GM23338 (cell line): Measurements from ENCODE around the gene CELF4. TPM values are rescaled to one million over a fixed set of nuclear protein-coding genes. Genes with fewer than 3 reads are reported as not detected.

ENCODE experiments used
- ATAC-seq: fragments of 200-7000 bp; cut with Tn5 transposase; 3 replicates; pipeline ENCODE4 v1.9.1; 2020
- DNase-seq: peaks from one replicate; pipeline ENCODE4 v3.0.0-alpha.2; 2015; ENCODE audit warnings: low spot score
- H2AFZ ChIP-seq: fragments of 200-600 bp; sonication (generic); 2 replicates; pipeline ENCODE4 v1.8.0; 2016; ENCODE audit warnings: antibody characterized with exemption, mild to moderate bottlenecking, moderate library complexity
- H3F3A ChIP-seq: fragments of 200-600 bp; sonication (generic); replicated peaks from 2 replicates; pipeline ENCODE4 v1.8.0; 2017; ENCODE audit warnings: antibody characterized with exemption, mixed run types, low read depth
- H3K27ac ChIP-seq: fragments of 200-600 bp; sonication (generic); 2 replicates; pipeline ENCODE4 v1.6.1; 2016; ENCODE audit warnings: low read depth
- H3K27me3 ChIP-seq: fragments of 200-600 bp; sonication (generic); 2 replicates; pipeline ENCODE4 v1.8.0; 2016; ENCODE audit warnings: mild to moderate bottlenecking, mixed run types, moderate library complexity; ENCODE audit not compliant: insufficient read depth
- H3K36me3 ChIP-seq: fragments of 200-600 bp; sonication (generic); 2 replicates; pipeline ENCODE4 v1.8.0; 2016; ENCODE audit warnings: mild to moderate bottlenecking; ENCODE audit not compliant: insufficient read depth
- H3K4me1 ChIP-seq: fragments of 200-600 bp; sonication (generic); 2 replicates; pipeline ENCODE4 v1.8.0; 2016; ENCODE audit warnings: mild to moderate bottlenecking, moderate library complexity; ENCODE audit not compliant: insufficient read depth
- H3K4me2 ChIP-seq: fragments of 200-600 bp; sonication (generic); 2 replicates; pipeline ENCODE4 v1.7.1; 2017; ENCODE audit warnings: mixed run types
- H3K4me3 ChIP-seq: fragments of 200-600 bp; sonication (generic); 2 replicates; pipeline ENCODE4 v1.6.1; 2016; ENCODE audit warnings: mixed run types
- H3K79me2 ChIP-seq: fragments of 200-600 bp; sonication (generic); replicated peaks from 2 replicates; pipeline ENCODE4 v1.8.0; 2017; ENCODE audit warnings: mild to moderate bottlenecking; ENCODE audit not compliant: insufficient read depth
- H3K9me2 ChIP-seq: fragments of 200-600 bp; sonication (generic); 2 replicates; pipeline ENCODE4 v1.8.0; 2017; ENCODE audit not compliant: insufficient read depth
- H4K20me1 ChIP-seq: fragments of 200-600 bp; sonication (generic); replicated peaks from 2 replicates; pipeline ENCODE4 v1.8.0; 2017; ENCODE audit warnings: mild to moderate bottlenecking; ENCODE audit not compliant: insufficient read depth
- H3K27ac Mint-ChIP-seq: 2 replicates; pipeline ENCODE4 v1.8.0; 2020; ENCODE audit warnings: inconsistent platforms, mild to moderate bottlenecking, moderate library complexity, mixed read lengths
- H3K27me3 Mint-ChIP-seq: 3 replicates; pipeline ENCODE4 v1.8.0; 2022; ENCODE audit warnings: low read depth, mild to moderate bottlenecking, moderate library complexity, mixed read lengths, inconsistent platforms; ENCODE audit not compliant: insufficient read depth, poor library complexity
- H3K36me3 Mint-ChIP-seq: 3 replicates; pipeline ENCODE4 v1.8.0; 2021; ENCODE audit warnings: low read depth, mild to moderate bottlenecking, inconsistent platforms, moderate library complexity, mixed read lengths
- H3K4me1 Mint-ChIP-seq: 3 replicates; pipeline ENCODE4 v1.8.0; 2020; ENCODE audit warnings: mild to moderate bottlenecking, inconsistent platforms, mixed read lengths
- H3K4me3 Mint-ChIP-seq: 3 replicates; pipeline ENCODE4 v1.8.0; 2021; ENCODE audit warnings: moderate library complexity, mild to moderate bottlenecking, inconsistent platforms, mixed read lengths
- H3K9me3 Mint-ChIP-seq: 3 replicates; pipeline ENCODE4 v1.8.0; 2020; ENCODE audit warnings: moderate library complexity, mild to moderate bottlenecking, inconsistent platforms, mixed read lengths
- CREB1 ChIP-seq: fragments of 250-450 bp; sonication (Bioruptor Pico); IDR thresholded peaks from 2 replicates; pipeline ENCODE4 v1.5.0; 2020; ENCODE audit warnings: low read depth, mild to moderate bottlenecking, moderate library complexity
- CTCF ChIP-seq, 2 experiments: fragments of 200-600 bp in 1 of 2; sonication (generic) in 1 of 2; conservative IDR thresholded peaks; 2 replicates each; pipeline versions ENCODE4 v1.5.1 to v1.6.1; 2016 to 2017; ENCODE audit warnings: antibody characterized with exemption in 2 of 2, low read depth in 2 of 2, mild to moderate bottlenecking in 2 of 2, moderate library complexity in 1 of 2
- ETS1 ChIP-seq: IDR thresholded peaks from 2 replicates; pipeline ENCODE4 v1.6.1; 2016; ENCODE audit warnings: antibody characterized with exemption
- EZH2 ChIP-seq: fragments of 200-600 bp; sonication (generic); IDR thresholded peaks from one replicate; pipeline ENCODE4 v1.8.0; 2017; ENCODE audit warnings: antibody characterized with exemption, mild to moderate bottlenecking, low read depth; ENCODE audit not compliant: unreplicated experiment
- EZH2phosphoT487 ChIP-seq: fragments of 200-600 bp; sonication (generic); IDR thresholded peaks from one replicate; pipeline ENCODE4 v1.8.1; 2018; ENCODE audit warnings: antibody characterized with exemption; ENCODE audit not compliant: unreplicated experiment
- JUNB ChIP-seq: IDR thresholded peaks from one replicate; pipeline ENCODE4 v1.6.1; 2016; ENCODE audit warnings: antibody characterized with exemption; ENCODE audit not compliant: unreplicated experiment
- NANOG ChIP-seq: IDR thresholded peaks from 2 replicates; pipeline ENCODE4 v1.6.1; 2016; ENCODE audit warnings: antibody characterized with exemption, borderline replicate concordance
- POLR2AphosphoS5 ChIP-seq: IDR thresholded peaks from 2 replicates; pipeline ENCODE4 v1.6.1; 2016; ENCODE audit warnings: antibody characterized with exemption, low read depth
- REST ChIP-seq: IDR thresholded peaks from one replicate; pipeline ENCODE4 v1.6.1; 2018; ENCODE audit warnings: antibody characterized with exemption; ENCODE audit not compliant: unreplicated experiment
- STAT1 ChIP-seq: IDR thresholded peaks from one replicate; pipeline ENCODE4 v1.6.1; 2016; ENCODE audit warnings: antibody characterized with exemption; ENCODE audit not compliant: unreplicated experiment
- ZNF114 ChIP-seq: fragments of 250-450 bp; sonication (Bioruptor Pico); IDR thresholded peaks from 2 replicates; pipeline ENCODE4 v1.5.0; 2020; ENCODE audit warnings: mild to moderate bottlenecking, moderate library complexity
- ZNF331 ChIP-seq: fragments of 250-450 bp; sonication (Bioruptor Pico); IDR thresholded peaks from 2 replicates; pipeline ENCODE4 v1.5.0; 2020; ENCODE audit warnings: low read depth, mild to moderate bottlenecking, moderate library complexity
- ZNF462 ChIP-seq: fragments of 250-450 bp; sonication (Bioruptor Pico); IDR thresholded peaks from 2 replicates; pipeline ENCODE4 v1.5.0; 2020; ENCODE audit warnings: mild to moderate bottlenecking, moderate library complexity
- polyA plus RNA-seq: library from polyadenylated mRNA; unstranded; fragments of >200 nt; fragmentation: Nextera tagmentation; extraction: Ambion mirVana; gene quantifications from 2 replicates; pipeline ENCODE4 v1.2.1, GENCODE V29; 2016
- total RNA-seq: library from RNA; depleted of rRNA; stranded (reverse); fragments of >200 nt; shearing (Covaris generic); gene quantifications from 2 replicates; pipeline ENCODE4 v1.2.3, GENCODE V29; 2014

CELF4 gene
- total and polyA plus RNA-seq, 2 experiments from 2014 or later, result 2.6 to 6.7 TPM

GRCh38 chr18:37225279-37225678, 340.3 kb downstream of the CELF4 start:
- Mint-ChIP-seq H3K4me3 (no peak overlapping the region), H3K27me3 (peaks cover 9% of the 10 kb centered on the region), H3K9me3 (peaks cover 6% of the 10 kb centered on the region; the same call in 2 of the 3 replicates), H3K4me1 (peaks cover 12% of the 10 kb centered on the region; the same call in 2 of the 3 replicates), H3K27ac (no peak overlapping the region), H3K36me3 (no peaks in the 10 kb centered on the region)
- no peak overlapping the region for H3K4me3 ChIP-seq
- no peaks in the 10 kb centered on the region for H3K4me1 ChIP-seq
- H4K20me1 ChIP-seq, result no peaks in the 10 kb centered on the region
- peaks cover 40% of the 10 kb centered on the region for H3K27me3 ChIP-seq
- H3K4me2 ChIP-seq, result no peak overlapping the region
- no peak overlapping the region for H3K27ac ChIP-seq
- H3F3A ChIP-seq, result no peaks in the 10 kb centered on the region
- DNase-seq (no peak), ATAC-seq (no peak)
- no peaks in the 10 kb centered on the region for H3K79me2 ChIP-seq
- no peak for TF ChIP-seq ETS1
- TF ChIP-seq ZNF331 (CRISPR knock-in tag), result no peak
- no peak for TF ChIP-seq STAT1
- no peak for TF ChIP-seq POLR2AphosphoS5
- no peak for TF ChIP-seq EZH2phosphoT487
- TF ChIP-seq ZNF462 (CRISPR knock-in tag), result no peak
- no peak for TF ChIP-seq CREB1 (CRISPR knock-in tag)
- no peak for TF ChIP-seq JUNB
- TF ChIP-seq EZH2, result no peak
- TF ChIP-seq ZNF114 (CRISPR knock-in tag), result no peak
- no peak for TF ChIP-seq NANOG
- TF ChIP-seq REST, result no peak
- no peak for TF ChIP-seq CTCF (conservative IDR thresholded peaks at IDR 0.05; ENCODE audit: low read depth in 2 of 2)
- no peaks in the 10 kb centered on the region for H3K9me2 ChIP-seq
- H2AFZ ChIP-seq, result no peak overlapping the region
- no peaks in the 10 kb centered on the region for H3K36me3 ChIP-seq
